Gastroesophageal sphincter (tissue), 4 donors: ENCODE measurements around the gene GPR55. TPM values are rescaled to one million over a fixed set of nuclear protein-coding genes. Genes with fewer than 3 reads are reported as not detected.

Source experiments
- ATAC-seq: fragments of 150-250 bp; one replicate; pipeline ENCODE4 v1.9.1; 2016; ENCODE audit warnings: mild to moderate bottlenecking, moderate library complexity
- H3K27ac ChIP-seq, 4 donors: fragments of 200-600 bp; sonication (generic) in 3 of 4; 1 replicate in 3 of 4; 2 replicates in 1 of 4; pipeline ENCODE4 v1.5.1; 2016 to 2019
- H3K27me3 ChIP-seq: fragments of 200-600 bp; sonication (generic); one replicate; pipeline ENCODE4 v1.5.1; 2019
- H3K36me3 ChIP-seq, 2 donors: fragments of 200-600 bp; sonication (generic); one replicate each; pipeline ENCODE4 v1.5.1; 2019; ENCODE audit warnings: control low read depth in 1 of 2
- H3K4me1 ChIP-seq, 3 donors: fragments of 200-600 bp; sonication (generic); 1 replicate in 2 of 3; 2 replicates in 1 of 3; pipeline ENCODE4 v1.5.1; 2016 to 2019; ENCODE audit warnings: control low read depth in 2 of 3
- H3K4me3 ChIP-seq, 2 donors: fragments of 200-600 bp; sonication (generic); one replicate each; pipeline ENCODE4 v1.5.1; 2019; ENCODE audit warnings: mild to moderate bottlenecking in 1 of 2, moderate library complexity in 1 of 2
- H3K9me3 ChIP-seq, 3 donors: fragments of 200-600 bp; sonication (generic); one replicate each; pipeline ENCODE4 v1.5.1; 2017 to 2019; ENCODE audit warnings: control low read depth in 2 of 3
- CTCF ChIP-seq, 4 experiments: fragments of 200-600 bp in 2 of 4; fragments of 450-650 bp in 2 of 4; sonication (generic) in 1 of 4; IDR thresholded peaks; one replicate each; pipeline ENCODE4 v1.5.1; 2017 to 2019; ENCODE audit warnings: antibody characterized with exemption in 4 of 4, mild to moderate bottlenecking in 2 of 4, moderate library complexity in 2 of 4
- EP300 ChIP-seq: sonication (generic); formaldehyde crosslinking; IDR thresholded peaks from one replicate; pipeline ENCODE4 v1.6.1; 2017; ENCODE audit warnings: antibody characterized with exemption, mild to moderate bottlenecking
- POLR2A ChIP-seq, 2 donors: fragments of 450-650 bp; IDR thresholded peaks; one replicate each; pipeline ENCODE4 v1.6.1; 2017; ENCODE audit warnings: antibody characterized with exemption in 2 of 2, mild to moderate bottlenecking in 2 of 2, moderate library complexity in 1 of 2
- POLR2AphosphoS5 ChIP-seq: sonication (generic); formaldehyde crosslinking; IDR thresholded peaks from one replicate; pipeline ENCODE4 v1.6.1; 2017; ENCODE audit warnings: antibody characterized with exemption
- WGBS, 2 donors: methylation state at CpG; one replicate each; pipeline ENCODE4 v1.1.5; 2018; ENCODE audit warnings: low coverage in 1 of 2; 5-methylcytosine and 5-hydroxymethylcytosine counted together
- total RNA-seq, 4 donors: library from RNA; depleted of rRNA; stranded (reverse); fragments of >200 nt; gene quantifications; one replicate each; pipeline ENCODE4 v1.1.0, GENCODE V29; 2016

Gene GPR55
- total RNA-seq, 4 donors from 2014 or later = 0.08 to 0.12 TPM; not detected in 2

GRCh38 chr2:230915319-230915718, 9.7 kb downstream of the GPR55 start:
- TF ChIP-seq POLR2AphosphoS5 (no peak), POLR2A (IDR thresholded peaks at IDR 0.05) (no peak), EP300 (no peak), CTCF (IDR thresholded peaks at IDR 0.05) (no peak)
- Histone ChIP-seq H3K4me3 (no peak overlapping the region), H3K27ac (no peak overlapping the region), H3K4me1 (no peaks in the 10 kb centered on the region), H3K27me3 (peaks cover 9% of the 10 kb centered on the region), H3K9me3 (no peaks in the 10 kb centered on the region), H3K36me3 (no peaks in the 10 kb centered on the region)
- 55 to 60% methylated on average over 1 to 4 of the region's 6 CpGs for WGBS, 2 donors
- no peak for ATAC-seq

GRCh38 chr2:230914886-230915285, 10.2 kb downstream of the GPR55 start:
- no peak overlapping the region for H3K4me3 ChIP-seq
- H3K4me1 ChIP-seq = no peaks in the 10 kb centered on the region
- no peak overlapping the region for H3K27ac ChIP-seq
- H3K9me3 ChIP-seq = no peaks in the 10 kb centered on the region
- H3K27me3 ChIP-seq = peaks cover 9% of the 10 kb centered on the region
- TF ChIP-seq EP300 (no peak), POLR2AphosphoS5 (no peak), CTCF (IDR thresholded peaks at IDR 0.05) (no peak), POLR2A (IDR thresholded peaks at IDR 0.05) (no peak)
- no peaks in the 10 kb centered on the region for H3K36me3 ChIP-seq
- no peak for ATAC-seq
- WGBS, 2 donors = 66% methylated on average over 2 of the region's 3 CpGs; no CpG with 5 or more reads in 1 of the 2 donors

- Histone ChIP-seq H3K4me3 (no peak overlapping the region), H3K4me1 (peaks cover 0 to 5% (median 0%) of the 10 kb centered on the region in 3 donors), H3K27me3 (peaks cover 9% of the 10 kb centered on the region), H3K9me3 (no peaks in the 10 kb centered on the region), H3K36me3 (no peaks in the 10 kb centered on the region), H3K27ac (no peak overlapping the region)
- TF ChIP-seq POLR2A (IDR thresholded peaks at IDR 0.05) = no peak
- peak in 3 of 4 experiments; percentile 43 to 67 (median 60) for TF ChIP-seq CTCF (IDR thresholded peaks at IDR 0.05)
- ATAC-seq = no peak
- 56 to 79% methylated on average over 4 to 5 of the region's 5 CpGs for WGBS, 2 donors
These were observed 11.5 kb downstream of the GPR55 start for GRCh38 chr2:230913406-230914143.

- Histone ChIP-seq H3K27ac (no peak overlapping the region), H3K9me3 (no peaks in the 10 kb centered on the region), H3K4me1 (peaks cover 0 to 9% (median 0%) of the 10 kb centered on the region in 3 donors), H3K27me3 (peaks cover 9% of the 10 kb centered on the region), H3K36me3 (no peaks in the 10 kb centered on the region), H3K4me3 (no peak overlapping the region)
- no peak for TF ChIP-seq POLR2A (IDR thresholded peaks at IDR 0.05)
- no peak for TF ChIP-seq EP300
- no peak for TF ChIP-seq POLR2AphosphoS5
- no peak for TF ChIP-seq CTCF (IDR thresholded peaks at IDR 0.05)
- ATAC-seq = no peak
- WGBS, 2 donors = 73 to 94% methylated on average over 3 to 5 of the region's 5 CpGs
These were observed 12.3 kb downstream of the GPR55 start for GRCh38 chr2:230912724-230913123.

GRCh38 chr2:230912046-230912445, 13.0 kb downstream of the GPR55 start:
- no peak for TF ChIP-seq CTCF (IDR thresholded peaks at IDR 0.05)
- no peak for TF ChIP-seq EP300
- TF ChIP-seq POLR2A (IDR thresholded peaks at IDR 0.05) = no peak
- no peak for TF ChIP-seq POLR2AphosphoS5
- no peaks in the 10 kb centered on the region for H3K36me3 ChIP-seq
- H3K4me1 ChIP-seq = peaks cover 0 to 9% (median 0%) of the 10 kb centered on the region in 3 donors
- peaks cover 9% of the 10 kb centered on the region for H3K27me3 ChIP-seq
- ATAC-seq = no peak
- H3K9me3 ChIP-seq = no peaks in the 10 kb centered on the region
- no peak overlapping the region for H3K27ac ChIP-seq
- H3K4me3 ChIP-seq = no peak overlapping the region
- WGBS, 2 donors = 90 to 94% methylated on average over 3 to 4 of the region's 5 CpGs
